Endometrium (tissue), 2 donors: ENCODE results near the gene TANC1.

Experiments
- FAIRE-seq: peaks from 2 replicates; lab custom pipeline; 2012; peaks lifted over from hg19 to GRCh38; lab: Jason Lieb, UNC
- donor health status: control.
- donor health status: control.

The TANC1 gene

DNA sequence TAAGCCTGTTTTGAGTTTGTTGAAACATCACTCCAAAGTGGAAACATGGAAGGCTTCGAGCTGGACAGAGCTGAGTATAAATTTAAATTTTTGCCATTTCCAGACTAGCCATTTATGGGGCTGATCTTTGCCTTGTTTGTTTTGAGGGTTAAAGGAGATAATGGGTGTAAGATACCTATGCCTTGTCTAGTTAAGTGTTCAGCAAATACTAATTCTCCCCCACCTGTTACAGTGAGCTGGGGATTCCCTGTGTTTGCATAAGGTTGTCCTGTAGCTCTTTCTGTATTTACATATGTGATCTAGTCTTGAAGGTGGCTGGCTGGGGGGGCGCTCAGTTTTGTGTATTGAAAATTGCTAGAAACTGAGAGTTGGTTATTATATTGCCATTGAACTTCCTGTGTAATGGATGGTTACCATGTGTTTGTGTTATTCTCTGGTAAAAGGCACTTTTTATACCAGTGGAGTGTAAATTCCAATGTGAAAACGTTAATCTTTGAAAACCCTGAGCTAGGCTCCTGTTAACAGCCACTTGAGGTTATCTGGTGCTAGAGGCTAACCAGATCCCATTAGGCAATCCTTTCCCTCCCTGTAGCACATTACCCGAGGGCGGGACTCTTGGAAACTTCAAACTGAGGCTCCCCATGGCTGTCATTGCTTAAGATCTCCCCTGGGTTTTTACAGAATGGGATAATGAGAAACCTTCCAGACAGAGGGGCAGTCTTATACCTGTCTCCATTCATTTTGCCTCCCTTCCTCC, 26.7 kb downstream of the TANC1 start:
- no peak for FAIRE-seq

DNA sequence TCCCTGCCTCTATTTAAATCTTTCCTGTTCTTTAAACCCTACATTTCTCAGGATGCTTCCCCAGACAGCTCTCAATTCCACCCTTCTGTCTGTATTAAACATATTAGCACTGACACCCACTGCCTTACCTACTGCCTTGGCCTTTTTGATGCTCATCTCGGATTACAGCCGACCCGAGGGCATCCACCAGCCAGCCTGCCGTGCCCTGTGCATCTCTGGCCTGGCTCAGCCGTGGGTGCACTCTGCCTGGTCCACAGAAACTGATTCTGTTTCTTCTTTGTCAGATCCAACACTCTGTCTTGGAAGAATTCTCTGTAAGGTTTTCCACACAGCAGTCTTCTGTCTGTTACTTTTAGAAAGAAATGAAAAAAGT, 27.2 kb downstream of the TANC1 start:
- no peak for FAIRE-seq

DNA sequence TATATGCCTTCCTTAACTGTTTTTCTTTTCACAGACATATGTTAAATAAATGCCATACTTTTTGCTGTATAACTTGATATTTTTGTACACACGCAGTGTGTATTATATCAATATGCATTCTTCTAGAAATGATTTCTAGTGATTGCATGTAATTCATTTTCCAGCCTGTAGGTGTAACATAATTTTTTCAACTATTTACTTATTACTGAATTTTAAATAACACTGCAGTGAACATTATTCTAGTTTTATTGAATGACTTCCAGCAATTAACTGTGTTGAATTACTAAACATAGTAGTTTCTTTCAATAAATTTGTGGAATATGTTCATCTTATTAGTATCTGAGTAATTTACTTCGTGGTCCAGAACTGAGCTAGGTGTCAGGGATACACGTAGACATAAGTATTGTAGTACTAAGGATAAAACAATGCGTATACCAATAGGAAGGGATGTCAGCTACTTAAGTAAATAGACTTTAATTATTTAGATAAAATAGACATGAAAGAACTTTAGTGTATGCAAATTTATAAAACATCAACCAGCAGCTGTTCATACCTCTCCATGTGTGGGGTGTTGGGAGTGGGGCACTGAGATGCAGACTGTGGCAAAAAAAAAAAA, 28.0 kb downstream of the TANC1 start:
- no peak for FAIRE-seq

DNA sequence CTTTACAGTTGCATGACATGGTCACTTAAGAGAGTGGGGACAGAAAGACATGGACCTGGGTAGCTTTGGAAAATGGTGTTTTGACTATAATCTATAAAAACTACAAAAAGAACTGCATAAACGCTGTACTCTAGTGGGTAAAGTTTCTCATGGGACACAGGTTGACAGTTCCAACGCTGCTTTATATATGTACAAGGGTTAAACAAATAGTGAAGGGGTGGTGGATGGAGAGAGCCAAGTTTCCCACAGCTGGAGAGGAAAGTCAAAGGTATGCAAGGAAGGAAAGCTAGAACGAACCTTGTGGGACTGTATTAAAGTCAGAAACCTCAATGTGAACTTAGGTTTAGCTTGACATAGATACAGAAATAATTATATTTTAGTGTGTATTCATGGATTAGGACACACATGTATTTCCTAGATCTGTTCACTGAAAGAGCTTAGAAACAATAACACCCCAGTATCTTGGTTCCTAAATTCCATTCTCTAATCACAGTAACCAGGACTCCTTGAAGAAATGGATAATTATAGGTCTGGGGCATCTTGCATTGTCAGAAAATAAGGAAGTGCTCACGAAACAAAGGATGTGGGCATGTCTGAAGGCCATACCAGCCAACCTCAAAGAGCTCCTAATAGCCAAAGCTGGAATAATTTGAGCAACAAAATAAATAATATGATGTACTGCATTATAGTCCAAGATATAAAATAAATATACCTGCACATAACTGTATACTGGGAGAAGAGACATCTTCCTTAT, 28.8 kb downstream of the TANC1 start:
- no peak for FAIRE-seq

DNA sequence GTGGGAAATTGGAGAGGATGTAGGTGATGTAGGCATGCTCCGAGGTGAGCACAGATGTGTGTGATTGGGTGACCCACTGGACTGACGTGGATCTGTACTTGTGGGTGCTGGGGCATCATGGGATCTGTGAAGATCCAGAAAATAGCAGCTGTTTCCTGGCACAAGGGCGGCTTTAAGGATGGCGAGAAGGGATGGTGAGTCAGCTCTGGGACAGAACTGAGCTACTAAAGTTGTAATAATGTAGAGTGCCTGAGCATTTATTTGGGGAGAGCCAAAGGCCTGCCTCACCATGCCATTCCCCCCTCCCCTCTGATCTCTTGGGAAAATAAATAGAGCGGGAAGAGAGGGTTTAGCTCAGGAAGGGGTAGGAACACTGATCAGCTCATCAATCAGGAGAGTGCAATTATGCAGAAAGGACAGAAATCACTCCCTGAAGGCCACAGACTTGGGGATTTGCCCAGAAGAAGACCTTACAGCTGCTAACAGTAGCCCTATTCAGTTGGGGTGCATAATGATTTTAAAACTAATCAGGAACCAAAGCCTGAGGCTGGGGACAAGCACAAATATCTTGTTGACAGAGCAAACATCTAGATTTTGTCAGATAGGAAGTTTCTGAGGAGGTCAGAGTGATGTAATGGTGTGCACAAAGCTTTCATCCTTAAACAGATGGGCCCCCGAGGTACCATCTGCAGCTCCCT, 30.3 kb downstream of the TANC1 start:
- FAIRE-seq = no peak

DNA sequence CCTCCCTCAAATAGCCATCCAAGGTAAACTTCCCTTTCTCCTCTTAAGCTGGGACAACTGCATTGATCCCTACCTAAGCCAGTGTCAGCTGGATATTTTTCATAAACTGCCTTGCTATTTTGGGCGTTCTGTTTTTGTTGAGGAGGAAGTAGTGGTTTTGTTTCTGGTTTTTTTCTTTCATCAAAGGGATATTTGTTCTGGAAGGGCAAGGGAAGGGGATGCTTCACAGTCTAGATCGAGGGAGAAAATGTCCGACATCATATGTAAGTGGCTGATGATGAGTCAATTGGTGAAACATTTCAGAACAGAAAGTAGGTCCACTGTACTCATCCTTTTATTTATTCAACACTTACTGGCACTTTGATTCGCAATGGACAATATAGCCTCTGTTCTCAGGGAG, 31.0 kb downstream of the TANC1 start:
- FAIRE-seq = no peak

DNA sequence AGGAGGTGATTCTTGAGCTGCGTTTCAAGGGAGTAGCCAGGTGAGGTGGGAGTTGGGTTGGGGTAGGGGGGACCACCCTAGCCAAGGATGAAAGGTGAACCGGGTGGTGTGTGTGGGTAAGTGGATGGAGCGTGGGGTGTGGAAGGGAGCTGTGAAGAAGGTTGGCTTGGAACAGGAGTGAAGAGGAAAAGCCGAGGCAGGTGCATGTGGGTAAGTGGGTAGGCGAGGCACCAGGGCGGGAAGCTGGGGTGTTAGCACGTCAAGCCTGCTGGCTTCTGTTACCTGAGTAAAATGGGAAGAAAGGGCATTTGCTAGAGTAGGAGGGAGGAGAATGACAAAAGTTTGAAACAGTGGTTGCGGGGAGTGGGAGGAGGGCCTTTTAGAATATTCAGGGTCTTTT, 31.6 kb downstream of the TANC1 start:
- no peak for FAIRE-seq

DNA sequence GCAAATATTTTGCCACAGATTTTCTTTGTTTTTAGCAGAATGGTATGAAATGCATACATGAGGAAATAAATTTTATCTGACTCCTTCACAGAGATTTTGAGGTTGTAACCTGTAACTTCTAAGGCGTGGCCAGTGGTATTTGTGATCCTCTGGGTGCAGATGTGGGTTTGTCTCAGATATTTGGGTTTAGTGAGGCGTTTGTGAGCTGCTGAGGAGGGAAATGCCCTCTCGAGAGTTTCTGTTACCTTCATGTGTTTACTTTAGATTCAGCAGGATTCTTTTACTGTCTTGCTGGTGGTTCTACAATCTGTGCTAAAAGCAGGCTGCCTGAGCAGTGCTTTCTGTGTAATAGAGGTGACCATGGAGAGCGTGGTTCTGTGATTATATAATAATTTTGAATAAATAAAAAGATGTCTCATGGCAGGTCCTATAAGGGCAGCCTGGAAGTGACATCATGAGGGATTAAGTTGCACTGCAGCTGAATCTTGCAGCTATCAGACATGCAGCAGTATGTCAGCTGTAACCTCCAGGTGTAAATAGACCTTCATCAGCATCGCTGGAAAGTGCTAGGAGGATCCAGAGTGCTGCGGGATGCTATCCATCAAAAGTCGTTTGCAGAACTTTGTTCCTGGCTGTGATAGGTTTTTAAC, 34.1 kb downstream of the TANC1 start:
- FAIRE-seq = no peak

DNA sequence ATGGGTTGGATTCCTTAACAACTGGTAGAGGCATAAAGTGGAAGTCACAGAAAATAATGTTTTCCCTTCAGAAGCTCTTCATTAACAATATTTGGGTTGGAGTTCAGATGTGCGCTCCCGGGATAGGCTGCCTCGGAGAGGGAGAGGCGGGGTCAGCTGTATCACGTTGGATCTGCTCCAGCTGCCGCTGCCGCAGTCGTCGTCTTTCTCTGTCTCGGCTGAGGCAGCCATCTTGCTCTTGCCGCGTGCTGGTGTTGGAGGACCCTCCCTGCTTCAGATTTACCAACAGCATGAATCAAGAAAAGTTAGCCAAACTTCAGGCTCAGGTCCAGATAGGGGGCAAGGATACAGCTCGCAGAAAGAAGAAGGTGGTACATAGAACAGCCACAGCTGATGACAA, 35.1 kb downstream of the TANC1 start:
- no peak for FAIRE-seq

DNA sequence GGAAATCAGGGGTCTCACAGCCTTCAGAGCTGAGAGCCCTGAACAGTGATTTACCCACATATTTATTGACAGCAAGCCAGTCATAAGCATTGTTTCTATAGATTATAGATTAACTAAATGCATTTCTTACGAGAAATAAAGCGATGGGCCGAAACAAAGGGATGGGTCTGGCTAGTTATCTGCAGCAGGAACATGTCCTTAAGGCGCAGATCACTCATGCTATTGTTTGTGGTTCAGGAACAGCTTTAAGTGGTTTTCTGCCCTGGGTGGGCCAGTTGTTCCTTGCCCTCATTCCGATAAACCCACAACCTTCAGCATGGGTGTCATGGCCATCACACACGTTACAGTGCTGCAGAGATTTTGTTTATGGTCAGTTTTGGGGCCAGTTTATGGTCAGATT, 36.4 kb downstream of the TANC1 start:
- FAIRE-seq = no peak

DNA sequence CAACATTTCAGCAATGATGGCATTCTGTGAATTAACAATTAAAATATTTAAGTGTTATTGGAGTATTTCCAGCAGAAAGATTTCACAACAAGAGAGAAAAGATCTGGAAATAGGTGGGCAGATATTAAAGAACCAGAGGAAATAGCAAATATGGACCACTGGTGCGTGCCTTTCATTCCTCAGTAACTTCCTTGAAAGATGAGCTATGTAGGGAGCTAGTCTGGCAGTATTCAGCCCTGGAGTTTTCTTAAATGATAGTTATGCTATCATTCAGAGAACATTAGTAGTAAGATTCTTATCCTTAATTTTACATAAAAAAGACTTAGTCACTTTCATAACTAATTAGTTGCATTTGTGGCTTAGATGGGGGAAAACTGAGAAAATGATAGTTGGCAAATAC, 41.5 kb downstream of the TANC1 start:
- no peak for FAIRE-seq

DNA sequence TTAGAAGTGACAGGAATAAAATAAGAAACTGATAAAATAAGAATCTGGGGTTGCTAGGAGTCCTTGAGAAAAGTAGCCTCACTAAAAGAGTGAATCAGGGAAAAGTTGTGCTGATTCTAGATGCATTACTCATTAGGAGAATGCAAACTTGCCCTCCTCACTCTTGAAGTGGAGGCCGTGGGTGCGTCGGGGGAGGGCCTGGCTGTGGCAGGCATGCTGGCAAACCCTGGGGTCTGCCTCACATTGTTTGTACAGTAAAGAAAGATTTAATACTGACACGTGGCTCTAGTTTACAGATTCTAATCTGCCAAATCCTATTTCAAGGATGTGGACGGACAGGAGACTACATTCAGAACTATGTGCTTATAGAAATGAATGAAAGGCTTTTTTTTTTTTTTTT, 41.9 kb downstream of the TANC1 start:
- no peak for FAIRE-seq

DNA sequence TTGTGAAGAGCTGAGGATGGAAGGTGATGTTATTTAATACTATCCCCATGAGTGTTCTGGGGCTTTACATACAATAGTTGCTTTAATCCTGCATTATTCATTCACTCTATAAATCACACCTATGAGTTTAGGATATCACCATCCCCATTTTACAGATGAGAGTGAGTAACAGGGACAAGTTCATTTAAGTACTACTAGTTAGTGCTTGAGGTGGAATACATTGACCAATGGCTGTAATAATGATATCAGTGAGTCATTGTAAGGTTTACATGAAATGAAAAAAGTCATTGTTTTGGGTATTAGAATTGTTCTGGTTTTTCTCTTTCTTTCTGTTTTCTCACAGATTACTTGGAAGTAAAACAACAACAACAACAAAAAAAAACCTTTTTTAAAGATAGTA, 42.5 kb downstream of the TANC1 start:
- peak; percentile 33 for FAIRE-seq

DNA sequence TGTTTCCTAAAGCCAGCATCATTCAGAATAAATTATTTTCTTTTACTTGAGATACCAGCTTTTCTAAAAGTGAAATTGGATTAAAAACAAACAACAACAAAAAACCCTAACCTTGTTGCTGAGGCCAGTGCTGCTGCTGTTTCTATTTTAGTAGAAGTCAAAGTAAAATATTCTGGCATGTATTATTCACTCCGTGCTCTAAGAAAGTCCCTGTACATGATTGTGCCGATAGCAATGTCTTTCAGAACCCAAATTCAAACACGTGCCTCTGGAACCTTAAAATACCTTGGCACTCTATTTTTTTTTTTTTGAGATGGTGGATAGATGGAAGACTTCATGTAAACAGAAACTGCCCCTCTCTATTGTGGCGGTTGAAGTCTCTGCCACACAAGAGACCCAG, 43.7 kb downstream of the TANC1 start:
- FAIRE-seq = no peak

DNA sequence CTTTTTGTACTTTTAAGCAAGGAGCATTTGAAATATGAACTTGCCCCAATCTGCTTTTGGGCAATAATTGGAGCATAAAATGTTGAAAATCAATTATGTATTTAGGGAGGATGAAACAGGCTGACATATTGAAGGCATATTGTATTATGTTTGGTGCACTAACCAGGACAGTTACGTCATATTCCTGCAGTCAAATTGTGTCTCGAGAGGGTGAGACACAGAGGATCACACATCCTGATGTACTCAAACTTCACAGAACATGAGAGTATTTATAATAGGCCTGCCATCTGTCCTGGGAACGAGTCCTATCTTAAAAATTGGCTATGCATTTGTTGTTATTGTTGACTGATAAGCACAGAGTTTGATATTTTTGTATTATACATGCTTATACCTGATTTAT, 44.7 kb downstream of the TANC1 start:
- FAIRE-seq = no peak

DNA sequence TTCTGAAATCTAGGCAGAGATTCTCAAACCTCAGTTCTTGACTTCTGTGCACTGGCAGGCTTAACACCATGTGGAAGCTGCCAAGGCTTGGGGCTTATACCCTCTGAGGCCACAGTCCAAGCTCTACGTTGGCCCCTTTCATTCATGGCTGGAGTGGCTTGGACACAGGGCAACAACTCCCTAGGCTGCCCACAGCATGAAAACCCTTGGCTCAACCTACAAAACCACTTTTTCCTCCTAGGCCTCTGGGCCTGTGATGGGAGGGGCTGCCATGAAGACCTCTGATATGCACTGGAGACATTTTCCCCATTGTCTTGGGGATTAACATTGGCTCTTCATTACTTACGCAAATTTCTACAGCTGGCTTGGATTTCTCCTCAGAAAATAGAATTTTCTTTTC, 46.7 kb downstream of the TANC1 start:
- no peak for FAIRE-seq

DNA sequence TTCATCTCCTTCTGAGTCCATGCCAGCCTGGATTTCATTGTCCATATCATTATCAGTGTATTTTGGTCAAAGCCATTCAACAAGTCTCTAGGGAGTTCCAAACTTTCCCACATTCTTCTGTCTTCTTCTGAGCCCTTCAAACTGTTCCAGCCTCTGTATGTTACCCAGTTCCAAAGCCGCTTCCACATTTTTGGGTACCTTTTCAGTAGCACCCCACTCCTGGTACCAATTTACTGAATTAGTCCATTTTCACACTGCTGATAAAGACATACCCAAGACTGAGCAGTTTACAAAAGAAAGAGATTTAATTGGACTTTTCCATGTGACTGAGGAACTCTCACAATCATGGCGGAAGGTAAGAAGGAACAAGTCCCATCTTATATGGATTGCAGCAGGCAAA, 47.4 kb downstream of the TANC1 start:
- FAIRE-seq = no peak

DNA sequence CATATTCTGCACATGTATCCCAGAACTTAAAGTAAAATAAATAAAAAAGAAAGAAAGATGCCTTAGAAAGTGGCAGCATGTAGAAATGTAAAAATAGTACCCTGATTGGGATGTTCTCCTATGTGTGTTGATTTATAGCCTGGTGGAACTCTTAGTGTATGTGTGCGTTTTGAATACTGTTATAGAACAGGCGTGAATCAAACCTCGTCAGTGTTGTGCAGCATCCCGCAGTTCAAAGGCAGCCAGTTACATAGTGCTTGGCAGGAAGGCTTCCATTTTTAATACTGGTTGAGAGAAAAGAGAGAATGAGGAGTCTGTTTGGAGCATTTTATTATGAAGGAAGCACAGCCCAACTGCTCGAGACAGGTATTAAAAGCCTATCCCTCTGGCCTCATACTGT, 49.4 kb downstream of the TANC1 start:
- FAIRE-seq = no peak

DNA sequence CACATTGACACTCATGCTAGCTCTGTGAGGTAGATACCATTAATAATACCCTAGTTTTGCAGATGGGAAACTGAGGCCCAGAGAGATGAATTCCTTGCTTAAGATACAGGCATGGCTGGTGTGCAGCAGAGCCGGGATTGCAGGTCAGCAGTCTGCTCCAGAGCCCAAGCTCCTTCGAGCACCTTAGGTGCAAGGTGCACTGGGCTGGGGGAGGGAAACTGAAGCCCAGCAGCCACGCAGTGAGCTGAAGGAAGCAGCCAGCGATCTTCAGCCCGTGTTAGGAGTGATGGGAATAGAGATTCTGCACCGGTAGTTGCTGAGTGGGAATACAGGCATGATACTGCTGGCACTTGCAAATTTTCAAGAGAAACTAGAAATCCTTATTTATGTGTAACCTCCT, 50.6 kb downstream of the TANC1 start:
- no peak for FAIRE-seq

DNA sequence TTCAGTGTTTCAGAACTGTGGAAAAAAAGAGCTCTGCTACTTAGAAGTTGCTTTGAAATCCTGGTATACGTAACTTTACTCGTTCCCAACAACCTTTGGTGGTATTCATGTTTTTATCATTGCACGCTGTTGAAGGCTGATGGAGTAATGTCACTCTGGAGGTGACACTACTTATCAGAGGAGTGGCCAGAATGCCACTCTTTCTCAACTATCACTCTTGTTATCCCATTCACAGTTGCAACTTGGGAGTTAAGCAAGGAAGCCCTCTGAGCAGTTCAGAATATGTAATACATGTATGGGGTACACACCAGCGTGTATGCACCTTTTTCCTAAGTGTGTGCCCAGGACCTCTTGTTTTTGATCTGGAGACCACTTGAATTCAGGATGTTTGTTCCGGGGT, 53.6 kb downstream of the TANC1 start:
- FAIRE-seq = no peak

DNA sequence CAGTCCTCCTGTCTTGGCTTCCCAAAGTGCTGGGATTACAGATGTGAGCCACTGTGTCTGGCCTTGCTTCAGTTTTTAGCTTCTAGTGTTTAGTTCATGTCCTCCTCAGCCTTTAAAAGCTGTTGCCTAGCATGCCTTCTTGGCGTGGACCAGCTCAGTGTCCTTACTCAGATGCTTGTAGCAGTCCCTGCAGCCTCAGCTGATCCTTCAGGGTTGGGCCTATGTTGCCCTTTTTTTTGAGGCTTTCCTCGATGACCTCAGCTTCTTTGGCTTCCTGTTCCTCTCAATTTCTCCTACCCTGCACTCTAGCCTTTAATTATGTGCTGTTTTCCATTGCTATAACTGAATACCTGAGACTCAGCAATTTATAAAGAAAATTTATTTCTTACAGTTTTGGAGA, 57.7 kb downstream of the TANC1 start:
- FAIRE-seq = no peak

DNA sequence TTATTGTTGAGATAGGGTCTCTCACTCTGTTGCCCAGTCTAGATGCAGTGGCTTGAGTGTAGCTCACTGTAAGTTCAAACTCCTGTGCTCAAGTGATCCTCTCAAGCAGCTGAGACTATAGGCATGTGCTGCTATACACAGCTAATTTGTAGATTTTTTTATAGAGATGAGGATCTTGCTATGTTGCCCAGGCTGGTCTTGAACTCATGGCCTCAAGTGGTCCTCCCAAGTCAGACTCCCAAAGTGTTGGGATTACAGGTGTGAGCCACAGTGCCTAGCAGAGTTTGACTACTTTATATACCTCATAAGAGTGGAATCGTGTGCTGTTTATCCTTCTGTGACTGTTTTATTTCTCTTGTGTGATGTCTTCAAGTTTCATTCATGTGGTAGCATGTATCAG, 60.3 kb downstream of the TANC1 start:
- FAIRE-seq = no peak

DNA sequence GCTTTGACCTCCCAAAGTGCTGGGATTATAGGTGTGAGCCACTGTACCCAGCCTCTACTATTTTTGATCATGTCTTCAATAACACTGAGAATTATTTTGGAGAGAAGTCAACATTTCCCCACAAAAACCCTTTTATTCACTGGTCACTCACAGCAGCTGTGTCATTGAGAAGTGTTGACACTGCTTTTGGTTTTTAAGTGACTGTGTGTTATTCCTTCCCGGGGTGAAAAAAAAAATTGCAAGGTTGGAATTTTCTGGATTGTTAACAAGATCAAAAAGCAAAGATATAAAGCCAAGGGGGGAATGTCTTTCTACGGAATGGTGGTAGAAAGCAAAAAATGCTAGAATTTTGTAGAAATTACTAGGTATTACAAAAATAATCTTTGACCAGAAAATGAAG, 61.5 kb downstream of the TANC1 start:
- no peak for FAIRE-seq
